ENCODE results near the gene MEGF6.

The MEGF6 gene

DNA sequence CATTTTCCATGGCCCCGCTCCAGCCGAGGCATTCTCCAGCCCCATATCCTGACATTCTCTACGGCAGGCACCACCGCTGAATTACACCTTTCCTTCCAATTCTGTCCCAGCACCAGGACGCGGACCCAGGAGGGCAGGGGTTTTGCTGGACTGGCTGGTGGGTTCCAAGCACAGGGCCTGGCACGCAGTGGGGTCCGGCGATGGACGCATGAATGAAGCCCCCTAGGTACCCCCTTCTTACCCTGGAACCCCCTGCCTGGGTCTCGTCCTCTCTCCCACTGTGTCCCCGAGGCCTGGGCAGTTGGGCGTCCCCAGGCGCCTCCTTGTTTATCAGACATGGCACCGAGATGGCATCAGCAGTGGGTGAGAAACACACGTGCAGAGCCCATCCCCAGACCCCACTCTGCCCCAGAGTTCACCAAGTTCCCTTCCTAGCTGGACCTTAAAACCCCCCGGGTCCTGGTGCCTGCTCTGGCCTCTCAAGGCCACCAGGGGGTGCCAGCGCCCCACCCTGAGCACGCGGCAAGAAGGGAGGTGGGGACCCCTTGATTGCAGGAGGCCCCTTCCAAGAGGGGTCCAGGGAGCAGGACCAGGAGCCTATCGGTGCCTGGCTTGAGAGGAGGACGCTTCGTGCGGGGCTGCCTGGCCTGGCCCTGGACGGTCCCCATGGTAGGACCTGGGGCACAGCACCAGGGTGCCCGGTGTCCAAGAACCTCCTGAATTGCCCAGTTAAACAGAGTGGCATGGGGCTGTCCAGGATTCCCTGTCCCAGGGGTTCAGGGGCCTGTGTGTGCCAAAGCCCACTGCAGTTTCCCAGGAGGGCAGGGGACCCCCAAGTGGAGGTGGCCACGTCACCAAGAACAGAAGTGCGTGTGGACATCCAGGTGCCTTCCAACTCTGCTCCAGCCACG is 46.1 kb downstream of the MEGF6 start:
- TF ChIP-seq, protein P1, sequence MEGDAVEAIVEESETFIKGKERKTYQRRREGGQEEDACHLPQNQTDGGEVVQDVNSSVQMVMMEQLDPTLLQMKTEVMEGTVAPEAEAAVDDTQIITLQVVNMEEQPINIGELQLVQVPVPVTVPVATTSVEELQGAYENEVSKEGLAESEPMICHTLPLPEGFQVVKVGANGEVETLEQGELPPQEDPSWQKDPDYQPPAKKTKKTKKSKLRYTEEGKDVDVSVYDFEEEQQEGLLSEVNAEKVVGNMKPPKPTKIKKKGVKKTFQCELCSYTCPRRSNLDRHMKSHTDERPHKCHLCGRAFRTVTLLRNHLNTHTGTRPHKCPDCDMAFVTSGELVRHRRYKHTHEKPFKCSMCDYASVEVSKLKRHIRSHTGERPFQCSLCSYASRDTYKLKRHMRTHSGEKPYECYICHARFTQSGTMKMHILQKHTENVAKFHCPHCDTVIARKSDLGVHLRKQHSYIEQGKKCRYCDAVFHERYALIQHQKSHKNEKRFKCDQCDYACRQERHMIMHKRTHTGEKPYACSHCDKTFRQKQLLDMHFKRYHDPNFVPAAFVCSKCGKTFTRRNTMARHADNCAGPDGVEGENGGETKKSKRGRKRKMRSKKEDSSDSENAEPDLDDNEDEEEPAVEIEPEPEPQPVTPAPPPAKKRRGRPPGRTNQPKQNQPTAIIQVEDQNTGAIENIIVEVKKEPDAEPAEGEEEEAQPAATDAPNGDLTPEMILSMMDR (conservative IDR thresholded peaks at IDR 0.05), result peak; percentile 96
- no peak for TF ChIP-seq ZFX (IDR thresholded peaks at IDR 0.05)
- no peak overlapping the region for H3K27ac ChIP-seq

DNA sequence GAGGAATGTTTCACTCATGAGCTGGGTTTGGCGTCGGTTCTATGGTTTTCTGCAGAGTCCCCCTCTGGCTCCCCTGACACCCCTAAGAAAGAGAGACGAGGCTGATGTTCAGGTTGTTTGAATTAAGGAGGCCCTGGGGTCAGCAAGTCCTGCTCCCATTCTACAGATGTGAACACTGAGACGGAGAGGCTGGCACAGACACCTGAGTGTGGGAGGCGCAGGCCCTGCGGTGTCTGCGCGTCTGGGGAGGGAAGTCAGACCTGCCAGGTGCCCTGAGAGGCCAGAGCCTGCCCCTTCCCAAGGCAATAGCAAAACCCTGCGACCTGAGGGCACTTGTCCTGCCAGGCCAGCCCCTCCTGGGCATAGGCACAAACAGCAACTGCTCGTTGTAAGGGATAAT is 47.7 kb downstream of the MEGF6 start:
- no peak overlapping the region for H3K27ac ChIP-seq
- no peak for TF ChIP-seq ZFX (IDR thresholded peaks at IDR 0.05)

DNA sequence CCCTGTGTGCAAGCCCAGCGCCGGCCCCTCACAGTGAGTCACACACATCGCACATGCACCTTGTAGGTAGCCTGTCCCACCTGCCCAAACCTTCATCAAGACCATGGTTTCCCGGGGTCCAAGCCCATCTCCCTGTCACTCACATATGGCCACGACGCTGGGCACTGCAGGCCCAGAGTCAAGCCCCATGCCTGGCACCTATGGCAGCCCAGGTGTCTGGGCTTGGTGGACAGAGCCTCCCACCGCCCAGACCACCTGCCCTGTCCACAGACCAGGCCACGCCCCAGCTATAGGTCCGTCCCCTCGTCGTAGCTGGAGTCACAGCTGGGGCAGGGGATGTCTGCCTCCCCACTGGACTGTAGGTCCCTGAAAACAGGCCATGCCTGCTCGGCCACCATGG is 48.2 kb downstream of the MEGF6 start:
- TF ChIP-seq, protein P1 (conservative IDR thresholded peaks at IDR 0.05), result no peak
- TF ChIP-seq ZFX (IDR thresholded peaks at IDR 0.05), result no peak

DNA sequence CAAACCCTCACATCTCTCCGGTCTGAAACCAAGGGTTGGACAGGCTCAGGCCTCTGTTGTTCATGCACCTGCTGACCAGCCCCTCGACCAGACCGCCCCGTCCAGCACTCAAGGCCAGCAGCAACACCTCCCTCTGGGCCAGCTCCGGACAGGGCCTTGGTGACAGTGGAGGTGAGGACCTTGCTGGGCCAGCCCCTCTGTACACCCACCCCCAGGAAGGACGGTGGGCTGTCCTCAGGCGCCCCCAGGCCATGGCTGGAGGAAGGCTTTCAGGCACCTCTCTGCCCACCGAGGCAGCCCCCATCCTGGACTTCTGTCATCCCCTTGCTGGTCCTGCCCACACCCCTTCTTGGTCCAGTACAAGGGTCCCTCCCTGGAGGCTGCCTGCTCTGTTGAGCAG is 48.6 kb downstream of the MEGF6 start:
- no peak overlapping the region for H3K27ac ChIP-seq
- no peak for TF ChIP-seq ZFX (IDR thresholded peaks at IDR 0.05)
- TF ChIP-seq, protein P1 (conservative IDR thresholded peaks at IDR 0.05), result no peak

More for the DNA sequence above, 48.2 kb downstream of the MEGF6 start:
- H3K27ac ChIP-seq, result no peak overlapping the region

DNA sequence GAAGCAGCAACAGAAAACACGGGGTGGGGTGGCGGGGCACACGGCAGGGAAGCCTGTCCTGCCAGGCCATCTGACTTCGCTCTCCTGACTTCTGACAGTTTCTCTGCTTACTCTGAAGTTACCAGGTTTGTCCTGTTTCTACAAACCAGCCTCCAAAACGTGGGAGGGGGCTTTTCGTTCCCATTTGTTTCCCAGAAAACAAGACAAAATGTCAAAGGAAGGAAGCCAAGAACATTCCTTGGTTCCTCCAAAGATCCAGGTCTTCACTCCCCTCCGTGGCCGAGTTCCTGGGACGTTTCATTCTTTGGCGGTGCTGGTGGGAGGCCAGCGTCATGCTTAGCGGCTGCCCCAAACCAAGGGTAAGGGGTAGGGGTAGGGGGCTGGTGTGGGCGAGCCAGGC is 49.6 kb downstream of the MEGF6 start:
- TF ChIP-seq ZFX (IDR thresholded peaks at IDR 0.05), result no peak
- TF ChIP-seq, protein P1 (conservative IDR thresholded peaks at IDR 0.05), result no peak
- H3K27ac ChIP-seq, result no peak overlapping the region

DNA sequence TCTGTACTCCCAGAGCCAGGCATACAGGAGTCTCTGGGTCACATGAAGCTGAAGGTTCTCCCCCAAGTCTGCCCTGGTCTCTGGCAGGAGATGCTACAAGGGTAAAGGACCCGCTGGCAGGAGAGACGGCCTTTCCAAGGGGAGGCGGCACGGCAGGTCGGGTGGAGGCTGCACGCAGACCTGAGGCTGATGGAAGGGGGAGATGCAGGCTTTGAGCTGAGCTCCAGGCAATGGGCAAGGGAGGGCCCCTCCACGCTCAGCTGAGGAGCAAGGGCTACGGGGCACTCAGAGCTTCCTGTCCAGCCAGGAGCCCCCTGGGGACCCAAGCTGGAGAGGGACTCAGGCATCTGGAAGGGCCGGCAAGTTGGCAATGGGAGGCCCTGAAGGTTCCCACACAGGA is 50.3 kb downstream of the MEGF6 start:
- no peak for TF ChIP-seq ZFX (IDR thresholded peaks at IDR 0.05)
- TF ChIP-seq, protein P1 (conservative IDR thresholded peaks at IDR 0.05), result no peak
- H3K27ac ChIP-seq, result no peak overlapping the region

DNA sequence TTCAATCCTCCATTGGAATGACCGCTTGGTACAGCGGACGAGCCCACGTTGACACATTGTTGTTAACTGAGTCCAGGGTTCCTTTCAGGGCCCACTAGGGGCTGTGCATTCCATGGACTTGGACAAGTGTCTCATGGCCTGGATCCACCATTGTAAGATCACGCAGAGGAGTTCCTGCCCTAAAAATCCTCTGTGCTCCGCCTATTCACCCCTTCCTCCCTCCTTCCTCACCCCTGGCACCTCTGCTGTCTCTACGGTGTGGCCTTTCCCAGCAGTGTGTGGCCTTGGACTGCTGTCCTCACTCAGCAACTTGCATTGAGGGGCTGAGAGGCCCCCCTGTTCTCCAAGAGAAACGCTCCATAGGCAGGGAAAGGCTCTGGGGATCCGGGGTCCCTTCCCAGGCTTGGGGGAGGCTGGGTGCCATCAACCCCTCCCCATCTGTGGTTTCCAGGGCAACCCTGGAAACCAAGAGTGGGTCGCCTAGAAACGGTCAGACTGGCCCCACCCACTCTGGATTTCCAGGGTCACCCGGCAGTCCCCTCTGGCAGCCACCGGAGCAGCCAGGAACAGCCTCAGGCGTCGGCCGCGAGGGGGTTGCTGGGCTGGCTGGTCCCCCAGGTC is 50.9 kb downstream of the MEGF6 start:
- TF ChIP-seq ZFX (IDR thresholded peaks at IDR 0.05), result no peak
- TF ChIP-seq, protein P1 (conservative IDR thresholded peaks at IDR 0.05), result no peak
- H3K27ac ChIP-seq, result no peak overlapping the region
